AG08396 (cell line): ENCODE measurements around the gene DEGS1.
A peak's percentile ranks its signal among the peaks of the same experiment; 100 is the strongest.

Source experiments
- DNase-seq: peaks from one replicate; pipeline ENCODE4 v3.0.0; 2012; ENCODE audit warnings: low spot score, mixed read lengths

The DEGS1 gene

DNA sequence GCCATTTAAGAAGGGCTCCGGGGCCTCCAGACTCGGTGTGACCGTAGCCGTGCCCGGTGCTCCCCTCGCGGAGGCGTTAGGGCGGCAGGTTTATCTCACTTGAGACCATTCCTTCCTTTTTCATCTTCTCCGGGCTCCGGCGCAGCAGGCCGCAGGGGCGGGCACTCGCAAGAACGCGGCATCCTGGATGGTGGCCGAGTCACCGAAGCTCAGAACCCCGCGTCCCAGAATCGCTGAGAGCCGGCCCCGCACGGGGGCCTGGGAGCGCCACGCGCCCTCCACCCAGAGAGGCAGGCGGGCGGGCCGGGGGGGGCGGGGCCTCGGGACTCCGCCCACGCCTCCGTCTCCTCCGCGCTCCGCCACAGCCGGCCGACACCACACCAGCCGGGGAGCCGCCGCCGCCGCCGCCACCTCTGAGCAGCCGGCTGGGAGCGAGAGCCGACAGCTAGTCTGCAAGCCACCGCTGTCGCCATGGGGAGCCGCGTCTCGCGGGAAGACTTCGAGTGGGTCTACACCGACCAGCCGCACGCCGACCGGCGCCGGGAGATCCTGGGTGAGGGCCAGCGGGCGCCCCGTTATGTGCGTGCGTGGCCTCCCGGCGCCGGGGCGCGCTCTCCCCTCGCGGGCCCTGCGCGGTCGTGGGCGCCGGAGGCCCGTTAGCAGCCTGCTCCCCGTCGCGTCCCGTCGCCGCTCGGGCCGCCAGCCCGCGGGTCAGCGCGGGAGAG lies at the start of gene DEGS1:
Gene DEGS1 (plus strand): TSS at position 375 of the 725 bp plus-strand sequence. CDS start 97 bp downstream, at position 472.
- DNase-seq = peak; percentile 98

DNA sequence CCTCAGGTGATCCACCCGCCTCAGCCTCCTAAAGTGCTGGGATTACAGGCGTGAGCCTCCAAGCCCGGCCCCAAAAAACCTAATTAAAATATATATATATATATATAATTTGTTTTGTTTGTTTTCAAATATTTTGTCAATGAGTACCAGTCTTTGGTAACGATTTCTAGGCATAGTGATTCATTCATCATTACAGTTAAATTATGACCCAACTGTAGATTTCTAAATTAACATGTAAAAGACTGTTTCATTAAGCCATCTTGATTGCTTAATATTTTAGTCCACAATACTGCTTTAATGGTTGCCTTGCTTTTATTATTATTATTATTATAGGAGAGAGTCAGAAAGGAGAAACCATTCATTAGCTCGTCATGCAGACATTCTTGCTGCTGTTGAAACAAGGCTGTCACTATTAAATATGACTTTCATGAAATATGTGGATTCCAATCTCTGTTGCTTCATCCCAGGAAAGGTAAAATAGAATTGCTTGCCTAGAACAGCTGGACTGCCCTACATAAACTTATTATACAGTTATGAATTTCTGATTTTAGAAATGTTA lies 49.2 kb upstream of the DEGS1 start:
- no peak for DNase-seq

DNA sequence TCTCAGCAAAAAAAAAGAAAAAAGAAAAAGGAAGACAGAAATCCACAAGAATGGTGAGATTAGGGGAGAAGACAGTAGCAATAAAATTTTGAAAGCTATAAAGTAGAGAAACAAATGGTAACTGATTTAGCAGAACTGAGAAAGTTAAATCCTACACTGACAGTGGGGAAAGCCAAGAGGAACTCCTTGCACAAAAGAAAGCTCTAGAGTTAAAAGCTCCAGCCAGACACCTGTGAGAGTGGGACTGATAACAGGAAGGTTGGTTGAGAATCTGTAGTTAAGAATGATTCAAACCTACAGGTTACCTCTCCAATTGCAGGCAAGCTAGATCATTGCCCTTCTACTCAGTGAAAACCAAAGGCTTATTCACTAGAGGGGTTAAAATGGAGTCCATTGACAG lies 45.5 kb upstream of the DEGS1 start:
- no peak for DNase-seq

GRCh38 chr1:224138198-224138597 lies 44.8 kb upstream of the DEGS1 start:
- DNase-seq = no peak

GRCh38 chr1:224141693-224142092 lies 41.3 kb upstream of the DEGS1 start:
- no peak for DNase-seq

- DNase-seq = no peak
Measured at GRCh38 chr1:224149709-224150108, 33.3 kb upstream of the DEGS1 start.

GRCh38 chr1:224151117-224151516 lies 31.9 kb upstream of the DEGS1 start:
- no peak for DNase-seq

GRCh38 chr1:224157316-224157715 lies 25.7 kb upstream of the DEGS1 start:
- DNase-seq = no peak

DNA sequence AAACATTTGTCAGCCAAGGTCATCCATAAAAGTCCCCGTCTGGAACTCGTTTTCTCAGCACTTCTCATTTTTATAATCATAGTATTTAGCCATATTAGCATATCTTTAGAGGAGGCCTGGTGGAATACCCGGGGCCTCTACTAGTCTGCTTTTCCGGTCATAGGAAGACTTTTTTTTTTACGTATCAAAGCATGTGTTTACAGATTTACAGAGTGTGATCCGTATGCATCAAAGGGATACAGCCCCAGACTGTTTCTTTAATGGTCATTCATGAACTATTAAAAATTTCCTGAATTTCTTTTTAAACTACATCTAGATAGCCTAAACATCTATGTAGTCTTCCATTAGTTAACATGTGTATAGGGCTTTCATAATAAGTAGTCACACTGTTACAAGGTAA lies 23.5 kb upstream of the DEGS1 start:
- DNase-seq = no peak

GRCh38 chr1:224160171-224160682 lies 22.8 kb upstream of the DEGS1 start:
- no peak for DNase-seq

DNA sequence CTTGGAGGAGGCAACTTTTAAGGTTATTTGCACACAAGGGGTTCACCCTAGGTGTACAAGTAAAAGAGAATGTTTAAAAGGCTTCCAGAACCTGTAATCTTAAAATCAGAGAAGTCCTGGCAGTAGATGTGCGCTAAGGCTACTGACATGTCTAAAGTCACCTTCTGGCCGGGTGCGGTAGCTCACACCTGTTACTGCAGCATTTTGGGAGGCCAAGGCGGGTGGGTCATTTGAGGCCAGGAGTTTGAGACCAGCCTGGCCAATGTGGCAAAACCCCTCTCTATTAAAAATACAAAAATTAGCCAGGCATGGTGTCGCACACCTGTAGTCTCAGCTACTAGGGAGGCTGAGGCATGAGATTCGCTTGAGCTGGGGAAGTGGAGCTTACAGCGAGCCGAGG lies 20.3 kb upstream of the DEGS1 start:
- no peak for DNase-seq

- DNase-seq = no peak
Measured at GRCh38 chr1:224163311-224163710, 19.7 kb upstream of the DEGS1 start.

DNA sequence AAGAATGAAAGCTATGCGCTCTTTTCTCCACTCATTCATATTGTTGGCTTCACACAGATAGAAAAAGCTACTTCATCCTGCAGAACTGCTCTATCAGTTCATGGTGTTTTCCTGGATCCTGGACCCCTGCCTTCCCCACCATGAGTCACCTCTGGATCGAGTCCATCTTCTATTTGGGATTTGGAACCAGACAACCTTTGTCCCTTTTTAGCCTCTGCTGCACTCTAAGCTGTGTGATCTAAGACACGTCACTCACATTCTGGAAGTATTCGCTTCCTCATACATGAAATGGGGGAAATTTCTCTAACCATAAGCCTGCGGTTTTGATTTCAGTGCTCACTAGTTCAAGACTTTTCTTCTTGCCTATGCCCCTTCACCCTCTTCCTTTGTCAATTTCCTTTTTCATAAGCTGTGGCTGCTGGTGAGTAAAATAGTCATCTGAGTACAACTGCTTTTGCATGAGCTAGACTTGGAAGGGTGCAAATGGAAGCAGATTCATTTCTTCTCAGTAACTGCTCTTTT lies 14.1 kb upstream of the DEGS1 start:
- DNase-seq = peak; percentile 57

GRCh38 chr1:224169718-224170270 lies 13.2 kb upstream of the DEGS1 start:
- peak; percentile 10 for DNase-seq

GRCh38 chr1:224170343-224170742 lies 12.7 kb upstream of the DEGS1 start:
- no peak for DNase-seq

- peak; percentile 25 for DNase-seq
Measured at GRCh38 chr1:224170748-224171478, 12.1 kb upstream of the DEGS1 start.

DNA sequence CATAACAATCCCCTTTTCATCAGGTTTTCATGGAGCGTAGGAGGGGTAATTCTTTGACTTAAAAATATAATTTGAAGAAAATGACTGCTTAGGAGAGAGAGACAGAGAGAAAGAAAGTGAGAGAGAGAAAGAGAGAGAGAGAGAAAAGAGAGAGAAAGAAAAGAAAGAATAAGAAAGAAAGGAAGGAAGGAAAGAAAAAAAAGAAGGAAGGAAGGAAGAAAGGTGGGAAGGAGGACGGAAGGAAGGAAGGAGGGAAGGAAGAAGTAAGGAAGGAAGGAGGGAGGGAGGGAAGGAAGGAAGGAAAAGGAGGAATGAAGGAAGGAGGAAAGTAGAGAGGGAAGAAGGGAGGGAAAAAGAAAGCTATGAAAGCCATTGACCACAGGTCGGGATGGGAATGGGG lies 10.8 kb upstream of the DEGS1 start:
- DNase-seq = no peak

GRCh38 chr1:224173523-224173922 lies 9.5 kb upstream of the DEGS1 start:
- no peak for DNase-seq

- DNase-seq = peak; percentile 10
Measured at GRCh38 chr1:224175617-224176016, 7.4 kb upstream of the DEGS1 start.

- no peak for DNase-seq
Measured at GRCh38 chr1:224177356-224177999, 5.6 kb upstream of the DEGS1 start.

- DNase-seq = no peak
Measured at GRCh38 chr1:224178894-224179293, 4.1 kb upstream of the DEGS1 start.
